Spinal cord (tissue), 10 donors: ENCODE measurements around the gene OIP5. TPM values are rescaled to one million over a fixed set of nuclear protein-coding genes. Genes with fewer than 3 reads are reported as not detected.
A peak's percentile ranks its signal among the peaks of the same experiment; 100 is the strongest.
"Not testable (repeated sequence)": the region's sequence is repeated elsewhere in the genome, so short reads cannot be mapped to it uniquely, and the experiment has no call there.

Source experiments
- DNase-seq, 6 donors: peaks; one replicate each; pipeline versions ENCODE4 v3.0.0 to v3.0.0-alpha.2; 2013 to 2015; ENCODE audit warnings: low spot score in 6 of 6, low read depth in 4 of 6
- H3K27ac ChIP-seq: one replicate; pipeline ENCODE4 v1.5.1; 2013; ENCODE audit warnings: low read depth, low read length, control low read depth
- H3K27me3 ChIP-seq: one replicate; pipeline ENCODE4 v1.6.1; 2013; ENCODE audit warnings: low read length; ENCODE audit not compliant: control insufficient read depth, insufficient read depth
- H3K36me3 ChIP-seq: one replicate; pipeline ENCODE4 v1.6.1; 2013; ENCODE audit warnings: low read length; ENCODE audit not compliant: control insufficient read depth, insufficient read depth
- H3K4me1 ChIP-seq: one replicate; pipeline ENCODE4 v1.6.1; 2013; ENCODE audit warnings: low read length; ENCODE audit not compliant: control insufficient read depth, insufficient read depth
- H3K4me3 ChIP-seq: one replicate; pipeline ENCODE4 v1.5.1; 2013; ENCODE audit warnings: low read depth, low read length, control low read depth
- H3K9me3 ChIP-seq: one replicate; pipeline ENCODE4 v1.6.1; 2013; ENCODE audit warnings: low read length; ENCODE audit not compliant: control insufficient read depth, insufficient read depth
- WGBS: methylation state at CpG from one replicate; pipeline ENCODE4 v1.1.5; 2013; ENCODE audit warnings: missing lambda C conversion rate; ENCODE audit not compliant: insufficient coverage; 5-methylcytosine and 5-hydroxymethylcytosine counted together
- polyA plus RNA-seq, 2 donors: library from polyadenylated mRNA; unstranded; fragments of 120-200 nt; gene quantifications; one replicate each; pipeline ENCODE4 v1.2.1, GENCODE V29; 2013; ENCODE audit not compliant: insufficient read length in 2 of 2
- total RNA-seq, 2 donors: library from RNA; depleted of rRNA in 1 of 2; stranded (reverse); fragments of 120-200 nt in 1 of 2; fragments of >200 nt in 1 of 2; gene quantifications; one replicate each; pipeline versions ENCODE4 v1.2.3 to v1.2.4, GENCODE V29; 2013 to 2014
- donor health status: healthy.

The OIP5 gene
- total and polyA plus RNA-seq, 4 donors = 4.5 to 8.1 (median 6.4) TPM

DNA sequence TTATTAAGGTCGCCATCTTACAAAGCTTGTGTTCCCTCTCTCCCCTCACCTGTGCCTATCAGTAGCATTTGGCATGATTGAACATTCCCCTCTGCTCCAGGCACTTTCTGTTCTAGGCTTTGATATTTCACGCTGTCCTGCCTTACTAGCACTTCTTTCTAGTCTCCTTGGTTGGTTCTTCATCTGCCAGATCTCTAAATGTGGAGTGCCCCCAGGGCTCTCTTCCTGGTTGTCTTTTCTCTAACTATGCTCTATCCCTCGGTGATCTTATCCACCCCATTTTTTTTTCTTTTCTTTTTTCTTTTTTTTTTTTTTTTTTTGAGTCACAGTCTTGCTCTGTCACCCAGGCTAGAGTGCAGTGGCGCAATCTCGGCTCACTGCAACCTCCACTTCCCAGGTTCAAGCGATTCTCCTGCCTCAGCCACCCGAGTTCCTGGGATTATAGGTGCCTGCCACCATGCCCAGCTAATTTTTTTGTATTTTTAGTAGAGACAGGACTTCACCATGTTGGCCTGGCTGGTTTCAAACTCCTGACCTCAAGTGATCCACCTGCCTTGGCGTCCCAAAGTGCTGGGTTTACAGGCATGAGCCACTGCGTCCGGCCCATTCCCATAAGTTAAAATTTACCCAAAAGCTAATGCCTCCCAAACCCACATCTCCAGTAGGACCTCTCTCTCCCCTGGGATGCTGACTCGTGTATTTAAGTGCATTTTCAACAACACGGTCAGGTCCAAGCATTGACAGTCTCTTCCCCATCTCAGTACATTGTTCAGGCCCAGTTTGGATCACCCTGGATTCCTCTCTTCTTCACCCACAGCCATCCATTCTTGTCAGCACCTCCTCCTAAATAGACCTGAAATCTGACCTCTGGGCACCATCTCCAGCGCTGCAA is 5.5 kb upstream of the OIP5 start:
- WGBS = 79% methylated on average over 9 of the region's 13 CpGs
- H3K27me3 ChIP-seq = no peaks in the 10 kb centered on the region
- DNase-seq = no peak
- no peak overlapping the region for H3K27ac ChIP-seq
- H3K9me3 ChIP-seq = no peaks in the 10 kb centered on the region
- H3K4me3 ChIP-seq = no peak overlapping the region
- no peaks in the 10 kb centered on the region for H3K36me3 ChIP-seq
- peaks cover 4% of the 10 kb centered on the region for H3K4me1 ChIP-seq

DNA sequence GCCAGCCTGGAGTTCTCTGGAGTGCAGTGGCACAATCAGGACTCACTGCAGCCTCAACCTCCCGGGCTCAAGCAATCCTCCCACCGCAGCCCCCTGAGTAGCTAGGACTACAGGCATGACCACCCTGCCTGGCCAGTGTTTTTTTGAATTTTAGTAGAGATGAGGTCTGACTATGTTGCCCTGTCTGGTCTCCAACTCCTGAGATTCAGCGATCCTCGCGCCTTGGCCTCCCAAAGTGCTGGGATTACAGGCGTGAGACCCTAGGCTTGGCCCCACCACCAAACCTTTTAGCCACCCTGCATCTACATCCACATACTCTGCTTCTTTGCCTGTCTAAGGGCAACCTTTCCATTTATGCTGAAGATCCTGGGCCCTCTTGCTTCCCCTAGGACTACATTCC is 4.7 kb upstream of the OIP5 start:
- peaks cover 6% of the 10 kb centered on the region for H3K4me1 ChIP-seq
- no peak for DNase-seq
- no peak overlapping the region for H3K4me3 ChIP-seq
- no peaks in the 10 kb centered on the region for H3K36me3 ChIP-seq
- WGBS = 99% methylated on average over 6 of the region's 6 CpGs
- H3K27me3 ChIP-seq = no peaks in the 10 kb centered on the region
- no peak overlapping the region for H3K27ac ChIP-seq
- H3K9me3 ChIP-seq = no peaks in the 10 kb centered on the region

DNA sequence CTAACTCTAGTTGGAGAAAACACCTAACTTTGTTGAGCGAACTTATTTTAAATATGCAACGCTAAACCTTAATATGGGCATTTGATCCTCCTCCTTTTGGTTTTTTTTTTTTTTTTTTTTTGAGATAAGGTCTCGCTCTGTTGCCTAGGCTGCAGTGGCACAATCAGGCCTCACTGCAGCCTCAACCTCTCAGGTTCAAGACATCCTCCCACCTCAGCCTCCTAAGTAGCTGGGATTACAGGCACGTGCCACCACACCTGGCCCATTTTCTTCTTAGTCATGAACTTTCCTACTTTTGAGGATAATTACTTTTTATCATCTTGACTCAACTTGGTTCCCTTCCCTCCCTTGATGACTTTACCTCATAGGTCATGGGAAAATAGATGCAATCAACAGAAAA is 4.2 kb upstream of the OIP5 start:
- H3K36me3 ChIP-seq = no peaks in the 10 kb centered on the region
- no peaks in the 10 kb centered on the region for H3K27me3 ChIP-seq
- H3K4me3 ChIP-seq = no peak overlapping the region
- 100% methylated on average over 1 of the region's 4 CpGs for WGBS
- DNase-seq = no peak
- no peaks in the 10 kb centered on the region for H3K9me3 ChIP-seq
- no peak overlapping the region for H3K27ac ChIP-seq
- H3K4me1 ChIP-seq = peaks cover 8% of the 10 kb centered on the region

DNA sequence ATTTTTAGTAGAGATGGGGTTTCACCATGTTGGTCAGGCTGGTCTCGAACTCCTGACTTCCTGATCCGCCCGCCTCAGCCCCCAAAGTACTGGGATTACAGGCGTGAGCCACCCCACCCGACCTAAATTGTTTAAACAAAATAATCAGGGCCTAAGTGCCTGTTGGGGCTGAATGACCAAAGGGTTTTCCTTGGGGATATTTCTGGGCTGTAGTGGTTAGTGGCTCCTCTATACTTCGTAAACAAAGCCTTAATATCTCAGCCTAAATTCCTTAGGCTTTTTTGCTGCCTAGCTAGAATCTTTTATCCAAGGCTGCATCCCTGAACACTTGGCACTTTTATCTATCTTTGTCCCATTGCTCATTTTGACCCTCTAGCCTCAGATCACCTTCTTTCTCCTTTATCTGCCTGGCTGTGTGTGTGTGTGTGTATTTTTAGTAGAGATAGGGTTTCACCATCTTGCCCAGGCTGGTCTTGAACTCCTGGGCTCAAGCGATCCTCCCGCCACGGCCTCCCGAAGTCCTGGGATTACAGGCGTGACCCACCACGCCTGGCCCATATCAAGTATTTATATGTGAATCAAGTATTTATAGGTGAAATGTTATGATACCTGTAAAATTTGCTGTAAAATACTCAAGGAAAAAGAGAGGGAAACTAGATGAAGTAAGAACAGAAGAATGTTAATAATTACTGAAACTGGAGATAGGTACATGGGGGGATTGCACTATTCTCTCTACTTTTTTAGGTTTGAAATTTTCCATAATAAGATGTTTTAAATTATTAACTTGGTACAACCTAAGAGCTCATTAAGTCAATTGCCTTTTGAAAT is 2.1 kb upstream of the OIP5 start:
- Histone ChIP-seq H3K27me3 (no peaks in the 10 kb centered on the region), H3K36me3 (no peaks in the 10 kb centered on the region), H3K4me3 (peak overlapping the region; percentile 84), H3K27ac (no peak overlapping the region), H3K9me3 (no peaks in the 10 kb centered on the region), H3K4me1 (peaks cover 8% of the 10 kb centered on the region)
- WGBS = 100% methylated on average over 7 of the region's 12 CpGs
- no peak for DNase-seq

DNA sequence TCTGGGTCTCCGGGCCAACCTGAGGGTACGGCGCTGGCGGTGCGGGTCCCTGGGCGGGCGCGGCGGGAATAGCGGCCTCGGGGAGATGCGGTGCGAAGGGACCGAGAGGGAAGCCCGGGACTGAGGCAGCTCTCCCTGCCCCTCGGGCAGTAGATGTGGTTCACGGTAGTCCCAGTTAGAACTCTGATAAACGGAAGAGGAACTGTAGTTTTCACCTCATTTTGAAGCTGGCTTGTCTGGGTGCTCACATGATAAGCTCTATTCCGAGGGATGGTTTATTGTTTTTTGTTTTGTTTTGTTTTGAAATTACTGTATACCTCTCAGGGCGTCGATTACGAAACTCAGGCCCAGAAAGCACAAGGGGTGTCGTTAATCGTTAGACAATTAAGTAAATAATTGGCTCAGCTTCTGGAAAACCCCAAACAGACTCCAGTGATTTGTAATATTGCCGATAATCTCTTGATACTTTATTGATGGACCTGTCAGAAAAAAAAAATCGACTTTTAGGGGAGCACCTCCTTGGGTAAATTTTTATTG is 703 bp upstream of the OIP5 start:
- peak in 1 of 6 donors; percentile 1 for DNase-seq
- Histone ChIP-seq H3K27me3 (no peaks in the 10 kb centered on the region), H3K4me3 (peak overlapping the region; percentile 84), H3K36me3 (no peaks in the 10 kb centered on the region), H3K4me1 (peaks cover 8% of the 10 kb centered on the region), H3K9me3 (no peaks in the 10 kb centered on the region), H3K27ac (peak overlapping the region; percentile 87)
- 0% methylated on average over 25 of the region's 26 CpGs for WGBS

DNA sequence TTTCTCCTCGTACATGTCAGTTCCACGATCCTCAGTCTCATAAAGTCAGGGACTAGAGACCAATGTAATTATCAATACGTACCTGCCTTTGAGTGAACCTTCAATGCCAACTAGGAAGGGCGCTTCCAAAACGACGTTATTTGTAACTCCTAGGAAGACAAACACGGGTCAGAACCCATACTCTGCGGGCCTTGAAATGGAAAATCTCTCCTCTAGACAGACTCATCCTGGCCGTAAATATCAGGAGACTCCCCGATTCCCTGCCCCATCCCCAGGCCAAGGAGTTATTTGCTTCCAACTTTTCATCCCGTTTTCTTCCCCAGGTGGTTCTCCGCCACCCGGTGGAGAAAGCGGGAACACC is 578 bp downstream of the OIP5 start:
- H3K4me3 ChIP-seq = peak overlapping the region; percentile 84
- WGBS = 3% methylated on average over 14 of the region's 14 CpGs
- DNase-seq = peak in 2 of 6 donors; percentile 19 to 78
- H3K27me3 ChIP-seq = no peaks in the 10 kb centered on the region
- H3K36me3 ChIP-seq = no peaks in the 10 kb centered on the region
- H3K27ac ChIP-seq = peak overlapping the region; percentile 87
- H3K4me1 ChIP-seq = peaks cover 8% of the 10 kb centered on the region
- H3K9me3 ChIP-seq = no peaks in the 10 kb centered on the region

DNA sequence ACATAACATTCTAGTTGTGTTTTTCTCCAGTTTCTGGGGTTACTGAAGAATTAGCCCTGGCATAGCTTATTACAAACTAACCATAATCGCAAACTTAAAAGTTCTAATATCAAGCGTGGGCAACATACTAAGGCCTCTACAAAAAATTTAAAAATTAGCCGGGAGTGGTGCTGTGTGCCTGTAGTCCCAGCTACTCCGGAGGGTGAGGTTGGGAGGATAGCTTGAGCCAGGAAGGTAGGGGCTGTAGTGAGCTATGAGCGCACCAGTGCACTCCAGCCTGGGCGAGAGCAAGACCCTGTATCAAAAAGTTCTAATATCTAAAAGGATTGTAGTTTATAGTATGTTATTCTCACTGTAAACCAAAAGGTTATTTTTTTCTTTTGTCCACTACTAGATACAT is 1.1 kb downstream of the OIP5 start:
- Histone ChIP-seq H3K9me3 (no peaks in the 10 kb centered on the region), H3K27me3 (no peaks in the 10 kb centered on the region), H3K4me1 (peaks cover 8% of the 10 kb centered on the region), H3K4me3 (peak overlapping the region; percentile 84), H3K36me3 (no peaks in the 10 kb centered on the region), H3K27ac (no peak overlapping the region)
- no CpG with 5 or more reads among the region's 6 CpGs for WGBS
- DNase-seq = no peak

DNA sequence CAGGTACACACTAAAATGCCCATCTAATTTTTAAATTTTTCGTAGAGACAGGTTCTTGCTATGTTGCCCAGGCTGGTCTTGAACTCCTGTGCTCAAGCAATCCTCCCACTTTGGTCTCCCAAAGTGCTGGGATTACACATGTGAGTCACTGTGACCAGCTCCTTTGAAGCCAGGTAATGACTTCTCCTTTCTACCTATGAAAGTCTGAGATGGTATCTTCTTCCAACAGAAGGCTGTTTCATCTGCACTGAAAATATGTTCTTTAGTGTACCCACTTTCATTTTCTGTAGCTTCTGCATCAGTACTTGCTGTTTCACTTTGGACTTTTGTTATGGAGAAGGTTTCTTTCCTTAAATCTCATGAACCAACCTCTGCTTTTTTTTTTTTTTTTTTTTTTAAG is 8.8 kb downstream of the OIP5 start:
- no peak for DNase-seq
- no peak overlapping the region for H3K4me3 ChIP-seq
- H3K4me1 ChIP-seq = no peaks in the 10 kb centered on the region
- H3K9me3 ChIP-seq = no peaks in the 10 kb centered on the region
- H3K27ac ChIP-seq = no peak overlapping the region
- H3K27me3 ChIP-seq = no peaks in the 10 kb centered on the region
- 89% methylated on average over 1 of the region's 1 CpG for WGBS
- H3K36me3 ChIP-seq = peaks cover 7% of the 10 kb centered on the region

DNA sequence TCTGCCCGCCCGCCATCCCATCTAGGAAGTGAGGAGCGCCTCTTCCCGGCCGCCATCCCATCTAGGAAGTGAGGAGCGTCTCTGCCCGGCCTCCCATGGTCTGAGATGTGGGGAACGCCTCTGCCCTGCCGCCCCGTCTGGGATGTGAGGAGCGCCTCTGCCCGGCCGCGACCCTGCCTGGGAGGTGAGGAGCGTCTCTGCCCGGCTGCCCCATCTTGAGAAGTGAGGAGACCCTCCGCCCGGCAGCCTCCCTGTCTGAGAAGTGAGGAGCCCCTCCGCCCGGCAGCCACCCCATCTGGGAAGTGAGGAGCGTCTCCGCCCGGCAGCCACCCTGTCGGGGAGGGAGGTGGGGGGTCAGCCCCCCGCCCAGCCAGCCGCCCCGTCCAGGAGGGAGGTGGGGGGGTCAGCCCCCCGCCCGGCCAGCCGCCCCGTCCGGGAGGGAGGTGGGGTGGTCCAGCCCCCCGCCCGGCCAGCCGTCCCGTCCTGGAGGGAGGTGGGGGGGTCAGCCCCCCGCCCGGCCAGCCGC is 11.5 kb downstream of the OIP5 start:
- H3K27me3 ChIP-seq, H3K4me3 ChIP-seq, H3K9me3 ChIP-seq, H3K27ac ChIP-seq, DNase-seq, H3K4me1 ChIP-seq, H3K36me3 ChIP-seq: not testable (repeated sequence)
- WGBS = 98% methylated on average over 16 of the region's 39 CpGs
